ENCODE data around the gene TBC1D14.

GRCh38 chr4:6932475-6932874 is 22.8 kb downstream of the TBC1D14 start:
- no peak for TF ChIP-seq POLR2AphosphoS5 (IDR thresholded peaks at IDR 0.05; ENCODE audit: low read depth, low read length)
- TF ChIP-seq REST (IDR thresholded peaks at IDR 0.05; ENCODE audit: insufficient read depth in 1 of 2, low read depth in 2 of 2, low read length in 2 of 2) = no peak

Measured in PFSK-1 (cell line).